Thoracic aorta (tissue), 2 donors: ENCODE results near the gene NCOA7. TPM values are rescaled to one million over a fixed set of nuclear protein-coding genes. Genes with fewer than 3 reads are reported as not detected.
"Not testable (repeated sequence)": the region's sequence is repeated elsewhere in the genome, so short reads cannot be mapped to it uniquely, and the experiment has no call there.

Experiments
- ATAC-seq: fragments of 150-250 bp; one replicate; pipeline ENCODE4 v1.8.0; 2017; ENCODE audit warnings: low read depth; ENCODE audit not compliant: insufficient number of reproducible peaks, low FRiP score
- DNase-seq: peaks from one replicate; pipeline ENCODE4 v3.0.0-alpha.2; 2020; ENCODE audit warnings: low spot score
- H3K27ac ChIP-seq, 2 donors: fragments of 200-600 bp; sonication (generic); 1 replicate in 1 of 2; 2 replicates in 1 of 2; pipeline ENCODE4 v1.5.1; 2016; ENCODE audit warnings: mild to moderate bottlenecking in 2 of 2, moderate library complexity in 2 of 2
- H3K27me3 ChIP-seq: fragments of 200-600 bp; sonication (generic); replicated peaks from 2 replicates; pipeline ENCODE4 v1.6.0; 2016; ENCODE audit warnings: mild to moderate bottlenecking; ENCODE audit not compliant: insufficient read depth
- H3K36me3 ChIP-seq: fragments of 200-600 bp; sonication (generic); one replicate; pipeline ENCODE4 v1.5.1; 2016
- H3K4me1 ChIP-seq, 2 donors: fragments of 200-600 bp; sonication (generic); 1 replicate in 1 of 2; 2 replicates in 1 of 2; pipeline versions ENCODE4 v1.5.1 to v1.6.0; 2016; ENCODE audit warnings: low read depth in 2 of 2, mild to moderate bottlenecking in 1 of 2; ENCODE audit not compliant: control insufficient read depth in 1 of 2
- H3K4me3 ChIP-seq: fragments of 200-600 bp; sonication (generic); 2 replicates; pipeline ENCODE4 v1.5.1; 2016; ENCODE audit warnings: mild to moderate bottlenecking
- H3K9me3 ChIP-seq: fragments of 200-600 bp; sonication (generic); 2 replicates; pipeline ENCODE4 v1.5.1; 2016
- total RNA-seq, 2 donors: library from RNA; depleted of rRNA; stranded (reverse); fragments of >200 nt; gene quantifications; one replicate each; pipeline versions ENCODE4 v1.1.0 to v1.2.3, GENCODE V29; 2016
- TF ChIP-seq, protein P1 (sequence below): fragments of 200-600 bp; sonication (generic); IDR thresholded peaks from one replicate; pipeline ENCODE4 v1.5.1; 2019; ENCODE audit warnings: antibody characterized with exemption

The NCOA7 gene
- total RNA-seq, 2 donors from 2014 or later: 29.6 to 87.1 TPM

DNA sequence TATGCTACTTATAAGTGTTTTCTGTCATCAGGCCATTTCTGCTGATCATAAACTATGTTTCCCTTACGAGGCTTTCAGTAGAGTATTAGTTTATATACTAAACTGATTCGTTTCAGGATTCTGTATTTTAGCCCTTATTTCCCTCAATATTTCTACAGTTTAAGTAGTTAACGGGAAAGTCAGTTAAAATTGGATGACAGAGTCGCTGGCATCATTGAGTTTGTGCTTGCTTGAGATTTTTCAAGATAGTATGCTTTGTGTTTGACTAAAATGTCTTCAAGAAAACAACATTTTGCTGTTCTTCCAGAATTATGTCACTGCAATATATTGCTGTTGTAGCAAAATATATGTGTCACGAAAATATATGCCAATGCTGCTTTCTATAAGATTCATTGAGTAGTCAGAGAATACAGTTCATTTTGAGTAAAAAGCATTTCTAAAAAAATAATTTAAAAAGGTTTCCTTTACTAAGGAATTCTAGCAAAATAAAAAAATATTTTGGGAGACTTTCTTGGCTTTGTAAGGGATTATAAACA, 51.4 kb downstream of the NCOA7 start:
- DNase-seq: no peak
- ATAC-seq: no peak
- H3K27me3 ChIP-seq: no peaks in the 10 kb centered on the region
- H3K36me3 ChIP-seq: no peaks in the 10 kb centered on the region
- no peak overlapping the region for H3K27ac ChIP-seq
- TF ChIP-seq, protein P1, sequence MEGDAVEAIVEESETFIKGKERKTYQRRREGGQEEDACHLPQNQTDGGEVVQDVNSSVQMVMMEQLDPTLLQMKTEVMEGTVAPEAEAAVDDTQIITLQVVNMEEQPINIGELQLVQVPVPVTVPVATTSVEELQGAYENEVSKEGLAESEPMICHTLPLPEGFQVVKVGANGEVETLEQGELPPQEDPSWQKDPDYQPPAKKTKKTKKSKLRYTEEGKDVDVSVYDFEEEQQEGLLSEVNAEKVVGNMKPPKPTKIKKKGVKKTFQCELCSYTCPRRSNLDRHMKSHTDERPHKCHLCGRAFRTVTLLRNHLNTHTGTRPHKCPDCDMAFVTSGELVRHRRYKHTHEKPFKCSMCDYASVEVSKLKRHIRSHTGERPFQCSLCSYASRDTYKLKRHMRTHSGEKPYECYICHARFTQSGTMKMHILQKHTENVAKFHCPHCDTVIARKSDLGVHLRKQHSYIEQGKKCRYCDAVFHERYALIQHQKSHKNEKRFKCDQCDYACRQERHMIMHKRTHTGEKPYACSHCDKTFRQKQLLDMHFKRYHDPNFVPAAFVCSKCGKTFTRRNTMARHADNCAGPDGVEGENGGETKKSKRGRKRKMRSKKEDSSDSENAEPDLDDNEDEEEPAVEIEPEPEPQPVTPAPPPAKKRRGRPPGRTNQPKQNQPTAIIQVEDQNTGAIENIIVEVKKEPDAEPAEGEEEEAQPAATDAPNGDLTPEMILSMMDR: no peak
- no peak overlapping the region for H3K4me3 ChIP-seq
- no peaks in the 10 kb centered on the region for H3K9me3 ChIP-seq
- H3K4me1 ChIP-seq: peaks cover 3 to 9% of the 10 kb centered on the region in 2 donors

DNA sequence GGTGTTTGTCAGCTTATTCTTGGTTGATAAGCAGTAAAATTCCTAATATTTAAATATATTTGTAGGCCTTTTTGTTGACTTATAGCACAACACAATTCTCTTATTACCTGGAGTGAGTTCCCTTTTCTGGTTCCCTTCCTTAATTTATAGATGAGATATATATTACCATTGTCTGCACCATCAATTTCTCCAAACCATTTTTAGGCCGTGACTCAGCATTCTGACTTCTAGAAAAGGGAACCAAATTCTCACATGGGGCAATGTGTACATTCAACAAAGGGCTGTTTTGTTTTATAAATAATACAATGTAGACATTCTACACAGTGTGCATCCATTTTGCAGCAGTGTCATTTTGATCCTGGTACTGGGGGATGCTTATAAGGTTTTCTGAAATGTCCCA, 52.8 kb downstream of the NCOA7 start:
- peaks cover 3 to 9% of the 10 kb centered on the region in 2 donors for H3K4me1 ChIP-seq
- no peak overlapping the region for H3K27ac ChIP-seq

DNA sequence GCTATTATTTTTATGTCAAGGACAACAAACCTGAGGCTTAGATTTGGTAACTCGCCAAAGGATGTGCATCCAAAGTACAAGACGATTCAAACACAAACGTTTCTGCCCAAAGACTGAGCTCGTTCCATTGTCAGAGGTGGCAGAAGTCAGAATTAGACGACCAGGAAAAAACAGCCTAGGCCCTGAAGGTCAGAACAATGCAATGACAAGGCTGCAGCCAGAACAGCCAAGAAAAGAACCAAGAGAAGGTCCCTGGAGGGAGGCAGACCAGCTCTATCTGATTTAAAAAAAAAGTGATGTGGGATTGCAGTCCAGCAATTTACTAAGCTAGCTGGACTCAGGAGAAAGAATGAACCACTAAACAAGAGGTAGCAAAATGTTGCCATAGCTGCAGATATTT, 54.2 kb downstream of the NCOA7 start:
- no peaks in the 10 kb centered on the region for H3K27me3 ChIP-seq
- DNase-seq (no peak), ATAC-seq (no peak)
- peaks cover 3 to 9% of the 10 kb centered on the region in 2 donors for H3K4me1 ChIP-seq
- TF ChIP-seq, protein P1: no peak
- H3K27ac ChIP-seq: no peak overlapping the region
- H3K9me3 ChIP-seq: no peaks in the 10 kb centered on the region
- no peak overlapping the region for H3K4me3 ChIP-seq
- H3K36me3 ChIP-seq: no peaks in the 10 kb centered on the region

More for the DNA sequence above, 52.8 kb downstream of the NCOA7 start:
- ATAC-seq (no peak), DNase-seq (no peak)
- no peaks in the 10 kb centered on the region for H3K27me3 ChIP-seq
- no peak overlapping the region for H3K4me3 ChIP-seq
- TF ChIP-seq, protein P1: no peak
- no peaks in the 10 kb centered on the region for H3K36me3 ChIP-seq
- H3K9me3 ChIP-seq: no peaks in the 10 kb centered on the region

DNA sequence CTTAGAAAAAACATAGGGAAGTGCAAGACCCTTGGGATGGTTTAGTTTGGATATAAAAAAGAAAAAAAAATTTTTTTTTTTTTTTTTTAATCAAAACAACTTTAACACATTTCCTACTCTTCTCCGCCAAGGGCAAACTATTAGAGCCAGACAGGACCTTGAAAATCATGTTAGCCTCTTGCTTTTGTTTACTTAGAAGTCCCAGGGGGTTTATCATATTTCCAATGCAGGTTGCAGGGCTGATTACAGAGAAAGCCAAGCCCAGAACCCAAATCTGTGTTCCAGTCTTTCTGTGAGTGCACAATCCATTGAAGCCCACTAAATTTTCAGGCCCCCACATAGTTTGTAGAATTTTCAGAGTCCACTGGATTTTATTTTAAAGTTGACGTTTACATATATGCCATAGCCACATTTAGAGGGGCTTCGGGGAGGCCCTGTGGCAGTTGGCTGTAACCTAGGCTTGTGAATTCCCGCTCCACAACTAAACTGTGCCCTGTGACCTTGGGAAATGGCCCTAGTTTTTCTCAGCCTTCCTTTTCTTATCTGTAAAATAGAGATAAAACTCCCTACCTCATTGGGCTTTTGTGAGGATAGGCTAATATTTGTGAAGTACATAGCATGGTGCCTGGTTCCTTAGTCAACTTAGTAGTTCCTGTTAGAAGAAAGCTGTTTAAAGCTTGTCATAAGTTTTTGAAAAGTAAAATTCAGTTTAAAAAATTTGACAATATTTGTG, 55.7 kb downstream of the NCOA7 start:
- Histone ChIP-seq H3K9me3 (no peaks in the 10 kb centered on the region), H3K27me3 (no peaks in the 10 kb centered on the region), H3K4me1 (peaks cover 3 to 9% of the 10 kb centered on the region in 2 donors), H3K36me3 (no peaks in the 10 kb centered on the region), H3K4me3 (no peak overlapping the region), H3K27ac (no peak overlapping the region)
- DNase-seq: no peak
- TF ChIP-seq, protein P1: no peak
- ATAC-seq: no peak

DNA sequence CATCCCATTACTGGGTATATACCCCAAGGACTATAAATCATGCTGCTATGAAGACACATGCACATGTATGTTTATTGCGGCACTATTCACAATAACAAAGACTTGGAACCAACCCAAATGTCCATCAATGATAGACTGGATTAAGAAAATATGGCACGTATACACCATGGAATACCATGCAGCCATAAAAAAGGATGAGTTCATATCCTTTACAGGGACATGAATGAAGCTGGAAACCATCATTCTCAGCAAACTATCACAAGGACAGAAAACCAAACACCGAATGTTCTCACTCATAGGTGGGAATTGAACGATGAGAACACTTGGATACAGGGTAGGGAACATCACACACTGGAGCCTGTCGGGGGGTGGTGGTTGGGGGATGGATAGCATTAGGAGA, 57.5 kb downstream of the NCOA7 start:
- not testable (repeated sequence) for H3K4me3 ChIP-seq, H3K4me1 ChIP-seq, H3K27ac ChIP-seq, H3K36me3 ChIP-seq, H3K27me3 ChIP-seq, H3K9me3 ChIP-seq, ATAC-seq, DNase-seq
